Measurements from ENCODE around the gene PADI4. TPM values are rescaled to one million over a fixed set of nuclear protein-coding genes. Genes with fewer than 3 reads are reported as not detected.

Gene PADI4
- total and polyA plus RNA-seq, 2 of the 8 experiments (the other 6 are each of a cell fraction or from before 2014, with no cell fraction given) = 0.29 TPM; not detected in 1

- peaks cover 0 to 30% of the 10 kb centered on the region in 2 experiments; a peak in 2 of 4 replicates for H3K79me2 ChIP-seq (ENCODE audit: control insufficient read depth in 1 of 2, insufficient read depth in 2 of 2, low read length in 2 of 2)
- peaks cover 22 to 27% of the 10 kb centered on the region in 2 experiments for H4K20me1 ChIP-seq (replicated peaks in 1 of 2; ENCODE audit: control insufficient read depth in 1 of 2, insufficient read depth in 2 of 2, low read length in 2 of 2)
- DNase-seq (ENCODE audit: low read depth in 1 of 2, low spot score in 2 of 2) (no peak), FAIRE-seq (no peak)
- H3K36me3 ChIP-seq (ENCODE audit: control insufficient read depth in 2 of 4, insufficient read depth in 4 of 4, low read length in 3 of 4) = peaks cover 37 to 73% (median 64%) of the 10 kb centered on the region in 4 experiments
- no peak overlapping the region for H2BK5ac ChIP-seq (ENCODE audit: low read depth, low read length)
- H3K4ac ChIP-seq (replicated peaks; ENCODE audit: insufficient read length, low read depth, low read length) = no peak overlapping the region
- H2BK15ac ChIP-seq (ENCODE audit: low read length) = no peak overlapping the region
- POLR2A ChIA-PET (ENCODE audit: partially characterized antibody) = interaction anchor here (1.5 to 10.0 kb wide), 3 partner anchors 12 to 27 kb away, joined by 4 to 116 read pairs (median 4); partner anchors contain the start of gene RCC2
- no peak overlapping the region for H3K4me2 ChIP-seq (ENCODE audit: insufficient read depth in 1 of 2, low read depth in 2 of 2, low read length in 2 of 2)
- no peak overlapping the region for H2AFZ ChIP-seq (ENCODE audit: low read length)
- H3K4me1 ChIP-seq (replicated peaks in 1 of 4; ENCODE audit: control insufficient read depth in 3 of 4, insufficient read depth in 4 of 4, low read length in 3 of 4) = peaks cover 0 to 5% (median 2%) of the 10 kb centered on the region in 4 experiments; a peak in 4 of 7 replicates
- no peak overlapping the region for H2AK5ac ChIP-seq (ENCODE audit: low read depth, low read length)
- no peak overlapping the region for H3K4me3 ChIP-seq (ENCODE audit: extremely low read depth in 1 of 4, insufficient read depth in 2 of 4, low read depth in 3 of 4, low read length in 4 of 4)
- no peaks in the 10 kb centered on the region for H3K9me3 ChIP-seq (ENCODE audit: insufficient read depth in 2 of 2, low read depth in 1 of 2, low read length in 1 of 2)
- H3K23ac ChIP-seq (ENCODE audit: insufficient read length) = no peak overlapping the region
- no peak overlapping the region for H2BK12ac ChIP-seq (ENCODE audit: low read depth, low read length)
- no peak overlapping the region for H3K18ac ChIP-seq (ENCODE audit: extremely low read depth, low read length)
- H3K79me1 ChIP-seq (ENCODE audit: low read depth, low read length) = peaks cover 3% of the 10 kb centered on the region; the same call in 1 of the 2 replicates
- no peaks in the 10 kb centered on the region for H3K23me2 ChIP-seq (ENCODE audit: low read depth, low read length)
- H3K14ac ChIP-seq (ENCODE audit: insufficient read length) = no peak overlapping the region
- H3K27me3 ChIP-seq (replicated peaks in 1 of 4; ENCODE audit: control insufficient read depth in 3 of 4, extremely low read depth in 1 of 4, insufficient read depth in 3 of 4, low read length in 3 of 4) = no peaks in the 10 kb centered on the region
- 0 out of 2 replicates have a peak overlapping the region, but pooled peaks have one; percentile 19 for H3K27ac ChIP-seq (ENCODE audit: low read depth, low read length)
- no peak overlapping the region for H4K91ac ChIP-seq (replicated peaks; ENCODE audit: insufficient read length, low read length)
- no peak overlapping the region for H4K5ac ChIP-seq (ENCODE audit: insufficient read length, low read depth, low read length)
- CTCF ChIA-PET (ENCODE audit: partially characterized antibody) = interaction anchor here (0.9 to 1.2 kb wide), 3 partner anchors 9 to 32 kb away, joined by 3 read pairs; no protein-coding TSS in a partner anchor
- no peak overlapping the region for H2BK20ac ChIP-seq (ENCODE audit: low read length)
- no peak overlapping the region for H4K8ac ChIP-seq (ENCODE audit: extremely low read depth, insufficient read depth, low read length)
- no peak for TF ChIP-seq NANOG (IDR thresholded peaks at IDR 0.05; ENCODE audit: insufficient read depth, low read depth, low read length, poor library complexity, severe bottlenecking)
- TF ChIP-seq SP2 (IDR thresholded peaks at IDR 0.05; ENCODE audit: low read length) = no peak
- no peak overlapping the region for H3K56ac ChIP-seq (replicated peaks; ENCODE audit: insufficient read length, low read depth, low read length)
- H3K9ac ChIP-seq (replicated peaks in 1 of 4; ENCODE audit: extremely low read depth in 1 of 4, low read depth in 3 of 4, low read length in 3 of 4) = no peak overlapping the region
- H2BK120ac ChIP-seq (replicated peaks; ENCODE audit: low read depth, low read length) = no peak overlapping the region
- 98% methylated on average over 10 of the region's 10 CpGs; no CpG with 5 or more reads in 1 of the 2 experiments for WGBS, 2 experiments (ENCODE audit: extremely low coverage in 1 of 2, insufficient coverage in 1 of 2, insufficient read length in 1 of 2, insufficient replicate concordance in 2 of 2, low coverage in 1 of 2, low lambda C conversion rate in 2 of 2, missing lambda C conversion rate in 1 of 2)
Observed at GRCh38 chr1:17409391-17409811, 101.4 kb downstream of the PADI4 start.

Measured in H1 (cell line).